GM21360 (cell line): ENCODE measurements around the gene PRIM2.
A peak's percentile ranks its signal among the peaks of the same experiment; 100 is the strongest.
"Not testable (repeated sequence)": the region's sequence is repeated elsewhere in the genome, so short reads cannot be mapped to it uniquely, and the experiment has no call there.

Experiments used
- ATAC-seq: cut with Tn5 transposase; IDR thresholded peaks from one replicate; pipeline ENCODE4 v1.9.1; 2021; ENCODE audit warnings: mild to moderate bottlenecking, moderate library complexity; ENCODE audit not compliant: unreplicated experiment

The PRIM2 gene

DNA sequence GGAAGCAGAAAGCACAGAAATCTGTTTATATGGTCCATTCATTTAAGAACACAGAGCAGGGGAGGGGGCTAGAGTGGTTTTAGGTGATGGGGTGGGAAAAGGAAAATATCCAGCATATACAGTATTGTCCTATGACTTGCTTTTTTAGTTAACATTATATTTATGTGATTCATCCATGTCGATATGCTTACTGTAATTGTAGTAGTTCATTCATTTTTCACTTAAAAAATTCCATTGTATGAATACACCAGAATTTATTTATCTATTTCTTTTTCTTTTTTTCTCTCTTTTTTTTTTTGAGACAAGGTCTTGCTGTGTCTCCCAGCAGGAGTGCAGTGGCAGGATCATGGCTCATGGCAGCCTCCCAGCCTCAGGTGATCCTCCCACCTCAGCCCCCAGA is 9.6 kb upstream of the PRIM2 start:
- ATAC-seq: no peak

DNA sequence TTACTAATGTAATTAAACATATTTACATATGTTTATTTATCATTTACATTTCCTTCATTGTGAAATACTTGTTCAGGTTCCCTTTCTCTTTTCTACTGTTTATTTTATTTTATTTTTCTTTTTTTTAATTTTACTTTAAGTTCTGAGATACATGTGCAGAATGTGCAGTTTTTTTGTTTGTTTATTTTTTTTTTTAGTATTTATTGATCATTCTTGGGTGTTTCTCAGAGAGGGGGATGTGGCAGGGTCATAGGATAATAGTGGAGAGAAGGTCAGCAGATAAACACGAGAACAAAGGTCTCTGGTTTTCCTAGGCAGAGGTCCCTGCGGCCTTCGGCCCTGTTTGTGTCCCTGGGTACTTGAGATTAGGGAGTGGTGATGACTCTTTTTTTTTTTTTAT is 8.7 kb upstream of the PRIM2 start:
- not testable (repeated sequence) for ATAC-seq

GRCh38 chr6:57310095-57310816 is 7.2 kb upstream of the PRIM2 start:
- not testable (repeated sequence) for ATAC-seq

DNA sequence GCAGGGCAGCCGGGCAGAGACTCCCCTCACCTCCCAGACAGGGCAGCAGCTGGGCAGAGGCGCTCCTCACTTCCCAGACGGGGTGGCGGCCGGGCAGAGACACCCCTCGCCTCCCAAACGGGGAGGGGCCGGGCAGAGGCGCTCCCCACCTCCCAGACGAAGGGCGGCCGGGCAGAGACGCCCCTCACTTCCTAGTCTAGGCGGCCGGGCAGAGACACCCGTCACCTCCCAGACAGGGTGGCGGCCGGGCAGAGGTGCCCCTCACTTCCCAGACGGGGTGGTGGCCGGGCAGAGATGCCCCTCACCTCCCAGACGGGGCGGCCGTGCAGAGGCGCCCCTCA is 6.6 kb upstream of the PRIM2 start:
- ATAC-seq: no peak

DNA sequence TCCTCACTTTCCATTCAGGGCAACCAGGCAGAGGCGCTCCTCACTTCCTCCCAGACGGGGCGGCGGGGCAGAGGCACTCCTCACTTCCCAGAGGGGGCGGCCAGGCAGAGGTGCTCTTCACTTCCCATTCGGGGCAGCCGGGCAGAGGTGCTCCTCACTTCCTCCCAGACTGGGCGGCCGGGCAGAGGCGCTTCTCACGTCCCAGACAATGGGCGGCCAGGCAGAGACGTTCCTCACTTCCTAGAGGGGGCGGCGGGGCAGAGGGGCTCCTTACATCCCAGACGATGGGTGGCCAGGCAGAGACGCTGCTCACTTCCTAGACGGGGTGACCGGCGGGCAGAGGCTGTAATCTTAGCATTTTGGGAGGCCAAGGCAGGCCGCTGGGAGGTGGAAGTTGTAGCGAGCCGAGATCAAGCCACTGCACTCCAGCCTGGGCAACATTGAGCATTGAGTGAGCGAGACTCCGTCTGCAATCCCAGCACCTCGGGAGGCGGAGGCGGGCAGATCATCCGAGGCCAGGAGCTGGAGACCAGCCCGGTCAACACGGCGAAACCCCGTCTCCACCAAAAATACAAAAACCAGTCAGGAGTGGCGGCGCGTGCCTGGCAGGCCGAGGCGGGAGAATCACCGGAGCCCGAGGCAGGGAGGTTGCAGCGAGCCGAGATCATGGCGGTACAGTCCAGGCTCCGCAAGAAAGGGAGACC is 6.0 kb upstream of the PRIM2 start:
- not testable (repeated sequence) for ATAC-seq

DNA sequence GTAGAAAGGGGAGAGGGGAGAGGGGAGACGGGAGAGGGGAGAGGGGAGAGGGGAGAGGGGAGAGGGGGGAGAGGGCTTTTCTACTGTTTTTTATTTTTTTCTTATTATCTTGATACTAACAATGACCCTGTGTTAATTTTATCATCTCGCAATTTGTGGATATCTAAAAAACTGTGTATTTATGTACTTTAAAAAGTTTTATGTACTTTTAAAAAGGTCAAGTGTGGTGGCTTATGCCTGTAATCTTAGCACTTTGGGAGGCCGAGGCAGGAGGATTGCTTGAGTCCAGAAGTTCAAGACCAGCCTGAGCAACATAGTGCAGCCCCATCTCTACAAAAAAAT is 5.5 kb upstream of the PRIM2 start:
- no peak for ATAC-seq

GRCh38 chr6:57313009-57313408 is 4.4 kb upstream of the PRIM2 start:
- no peak for ATAC-seq

GRCh38 chr6:57313711-57314471 is 3.5 kb upstream of the PRIM2 start:
- no peak for ATAC-seq

DNA sequence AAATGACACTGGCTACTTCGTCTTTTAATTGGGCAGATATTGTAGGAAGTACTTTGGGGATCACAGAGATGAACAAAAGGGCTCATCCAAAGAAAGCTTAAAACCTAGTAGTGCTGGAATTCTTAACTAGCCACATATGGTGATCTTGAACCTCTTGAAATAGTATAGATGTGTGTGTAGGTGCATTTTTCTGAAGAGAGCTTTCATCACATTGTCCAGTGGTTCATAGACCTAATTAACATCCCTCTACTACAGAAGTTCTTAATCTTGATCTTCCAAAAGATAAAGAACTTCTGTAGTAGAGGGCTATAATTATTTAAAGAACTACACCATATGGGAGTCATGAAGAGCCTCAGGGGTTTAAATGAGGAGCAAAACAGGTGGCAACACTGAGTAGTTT is 2.3 kb upstream of the PRIM2 start:
- ATAC-seq: no peak

DNA sequence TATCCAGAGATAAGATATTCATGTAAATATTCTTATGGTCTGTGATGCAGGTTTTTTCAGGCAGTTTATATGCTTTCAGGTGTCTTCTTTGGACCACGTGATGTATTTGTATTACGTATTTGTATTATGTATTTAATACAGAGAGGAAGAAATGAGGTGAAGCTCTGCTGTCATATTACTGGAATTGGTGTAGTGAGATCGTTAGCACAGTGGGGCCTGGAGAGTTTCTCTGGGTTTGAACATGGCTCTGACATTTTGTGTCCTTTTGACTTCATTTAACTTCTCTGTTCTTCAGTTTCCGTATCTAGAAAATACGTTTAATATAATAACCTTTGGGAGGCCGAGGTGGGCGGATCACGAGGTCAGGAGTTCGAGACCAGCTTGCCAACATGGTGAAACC is 1.6 kb upstream of the PRIM2 start:
- ATAC-seq: no peak

- ATAC-seq: peak; percentile 92
These were observed 810 bp upstream of the PRIM2 start for GRCh38 chr6:57316581-57317059.

GRCh38 chr6:57324538-57324937 is 7.1 kb downstream of the PRIM2 start:
- ATAC-seq: no peak

GRCh38 chr6:57327311-57327710 is 9.9 kb downstream of the PRIM2 start:
- no peak for ATAC-seq

GRCh38 chr6:57328074-57328473 is 10.6 kb downstream of the PRIM2 start:
- ATAC-seq: no peak

- no peak for ATAC-seq
These were observed 12.5 kb downstream of the PRIM2 start for GRCh38 chr6:57329933-57330332.

- ATAC-seq: no peak
These were observed 24.8 kb downstream of the PRIM2 start for GRCh38 chr6:57342148-57342669.

GRCh38 chr6:57343342-57343741 is 25.9 kb downstream of the PRIM2 start:
- ATAC-seq: not testable (repeated sequence)

DNA sequence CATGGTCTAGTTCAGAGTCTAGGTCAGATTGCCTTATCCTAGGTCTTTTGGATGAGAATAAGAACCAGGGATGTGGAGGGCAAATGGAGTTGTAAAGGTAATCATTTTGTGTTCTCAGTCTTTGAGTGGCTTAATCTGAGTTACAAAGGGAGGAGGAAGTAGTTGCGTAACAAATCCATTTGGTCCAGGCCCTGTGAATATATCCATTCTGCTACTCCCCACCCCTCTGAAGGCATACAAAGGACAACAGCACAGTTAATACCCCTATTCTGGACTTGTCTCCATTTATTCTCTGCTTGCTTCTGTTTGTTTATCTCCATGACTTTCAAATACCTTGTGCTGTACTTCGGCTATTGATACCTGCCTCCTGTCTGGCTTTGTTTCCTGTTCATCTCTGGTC is 29.3 kb downstream of the PRIM2 start:
- not testable (repeated sequence) for ATAC-seq

GRCh38 chr6:57347597-57347996 is 30.2 kb downstream of the PRIM2 start:
- not testable (repeated sequence) for ATAC-seq

- ATAC-seq: peak; percentile 88
These were observed 33.0 kb downstream of the PRIM2 start for GRCh38 chr6:57350443-57350842.

GRCh38 chr6:57352596-57352995 is 35.2 kb downstream of the PRIM2 start:
- not testable (repeated sequence) for ATAC-seq

- ATAC-seq: not testable (repeated sequence)
These were observed 40.9 kb downstream of the PRIM2 start for GRCh38 chr6:57358319-57358718.
